Measurements from ENCODE around the gene MIB2. TPM values are rescaled to one million over a fixed set of nuclear protein-coding genes. Genes with fewer than 3 reads are reported as not detected.

Gene MIB2
- total and polyA plus RNA-seq, 4 donors, result 20.4 to 220 (median 61.4) TPM

GRCh38 chr1:1597275-1597930 lies 17.9 kb upstream of the MIB2 start:
- DNase-seq, result no peak
- WGBS, 2 donors, result 11 to 14% methylated on average over 14 to 16 of the region's 16 CpGs
- intact Hi-C loops (cut with DNase I), result no loop called here
- H3K36me3 ChIP-seq (ENCODE audit: control insufficient read depth in 1 of 2, insufficient read depth in 2 of 2, low read length in 1 of 2), result no peaks in the 10 kb centered on the region
- H3K4me3 ChIP-seq (ENCODE audit: low read length in 2 of 2), result no peak overlapping the region
- H3K9me3 ChIP-seq (ENCODE audit: control insufficient read depth, low read length), result no peaks in the 10 kb centered on the region
- ATAC-seq (ENCODE audit: low FRiP score), result no peak
- H3K27ac ChIP-seq (ENCODE audit: low read depth in 1 of 2, low read length in 2 of 2), result no peak overlapping the region
- no peaks in the 10 kb centered on the region for H3K27me3 ChIP-seq (ENCODE audit: control insufficient read depth in 1 of 2, insufficient read depth in 2 of 2, low read length in 1 of 2)
- no peaks in the 10 kb centered on the region for H3K4me1 ChIP-seq (ENCODE audit: control insufficient read depth in 1 of 2, insufficient read depth in 2 of 2, low read length in 2 of 2)

- DNase-seq, result no peak
- Histone ChIP-seq H3K9me3 (ENCODE audit: control insufficient read depth, low read length) (no peaks in the 10 kb centered on the region), H3K4me1 (ENCODE audit: control insufficient read depth in 1 of 2, insufficient read depth in 2 of 2, low read length in 2 of 2) (no peaks in the 10 kb centered on the region), H3K36me3 (ENCODE audit: control insufficient read depth in 1 of 2, insufficient read depth in 2 of 2, low read length in 1 of 2) (no peaks in the 10 kb centered on the region), H3K4me3 (ENCODE audit: low read length in 2 of 2) (no peak overlapping the region), H3K27me3 (ENCODE audit: control insufficient read depth in 1 of 2, insufficient read depth in 2 of 2, low read length in 1 of 2) (no peaks in the 10 kb centered on the region), H3K27ac (ENCODE audit: low read depth in 1 of 2, low read length in 2 of 2) (no peak overlapping the region)
- 85 to 86% methylated on average over 28 of the region's 28 CpGs for WGBS, 2 donors
- intact Hi-C loops (cut with DNase I), result no loop called here
- ATAC-seq (ENCODE audit: low FRiP score), result no peak
Measured at GRCh38 chr1:1598051-1598719, 17.1 kb upstream of the MIB2 start.

DNA sequence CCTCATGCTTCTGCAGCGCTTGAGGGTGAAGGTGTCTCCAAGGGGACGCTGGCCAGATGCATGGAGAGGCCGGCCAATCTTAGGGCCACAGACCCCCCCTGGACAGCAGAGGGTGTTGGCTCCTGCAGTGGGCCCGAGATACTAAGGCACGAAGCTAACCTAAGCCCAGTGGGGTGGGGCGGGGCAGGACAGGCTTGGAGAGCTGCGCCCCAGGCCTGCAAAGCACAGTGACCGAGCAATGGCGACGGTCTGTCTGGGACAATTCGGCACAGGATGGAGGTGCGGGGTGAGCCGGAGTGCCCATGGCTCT lies 16.6 kb upstream of the MIB2 start:
- intact Hi-C loops (cut with DNase I), result no loop called here
- Histone ChIP-seq H3K27me3 (ENCODE audit: control insufficient read depth in 1 of 2, insufficient read depth in 2 of 2, low read length in 1 of 2) (no peaks in the 10 kb centered on the region), H3K36me3 (ENCODE audit: control insufficient read depth in 1 of 2, insufficient read depth in 2 of 2, low read length in 1 of 2) (no peaks in the 10 kb centered on the region), H3K4me1 (ENCODE audit: control insufficient read depth in 1 of 2, insufficient read depth in 2 of 2, low read length in 2 of 2) (no peaks in the 10 kb centered on the region), H3K9me3 (ENCODE audit: control insufficient read depth, low read length) (no peaks in the 10 kb centered on the region), H3K4me3 (ENCODE audit: low read length in 2 of 2) (no peak overlapping the region), H3K27ac (ENCODE audit: low read depth in 1 of 2, low read length in 2 of 2) (no peak overlapping the region)
- ATAC-seq (ENCODE audit: low FRiP score) (no peak), DNase-seq (no peak)
- 67 to 77% methylated on average over 13 of the region's 13 CpGs for WGBS, 2 donors

GRCh38 chr1:1599030-1599934 lies 16.0 kb upstream of the MIB2 start:
- Histone ChIP-seq H3K4me3 (ENCODE audit: low read length in 2 of 2) (peak overlapping the region in 1 of 2 donors; percentile 23), H3K27me3 (ENCODE audit: control insufficient read depth in 1 of 2, insufficient read depth in 2 of 2, low read length in 1 of 2) (no peaks in the 10 kb centered on the region), H3K27ac (ENCODE audit: low read depth in 1 of 2, low read length in 2 of 2) (no peak overlapping the region), H3K36me3 (ENCODE audit: control insufficient read depth in 1 of 2, insufficient read depth in 2 of 2, low read length in 1 of 2) (no peaks in the 10 kb centered on the region), H3K4me1 (ENCODE audit: control insufficient read depth in 1 of 2, insufficient read depth in 2 of 2, low read length in 2 of 2) (no peaks in the 10 kb centered on the region), H3K9me3 (ENCODE audit: control insufficient read depth, low read length) (no peaks in the 10 kb centered on the region)
- WGBS, 2 donors, result 4 to 5% methylated on average over 93 to 111 of the region's 111 CpGs
- ATAC-seq (ENCODE audit: low FRiP score), result no peak
- intact Hi-C loops (cut with DNase I), result no loop called here
- no peak for DNase-seq

DNA sequence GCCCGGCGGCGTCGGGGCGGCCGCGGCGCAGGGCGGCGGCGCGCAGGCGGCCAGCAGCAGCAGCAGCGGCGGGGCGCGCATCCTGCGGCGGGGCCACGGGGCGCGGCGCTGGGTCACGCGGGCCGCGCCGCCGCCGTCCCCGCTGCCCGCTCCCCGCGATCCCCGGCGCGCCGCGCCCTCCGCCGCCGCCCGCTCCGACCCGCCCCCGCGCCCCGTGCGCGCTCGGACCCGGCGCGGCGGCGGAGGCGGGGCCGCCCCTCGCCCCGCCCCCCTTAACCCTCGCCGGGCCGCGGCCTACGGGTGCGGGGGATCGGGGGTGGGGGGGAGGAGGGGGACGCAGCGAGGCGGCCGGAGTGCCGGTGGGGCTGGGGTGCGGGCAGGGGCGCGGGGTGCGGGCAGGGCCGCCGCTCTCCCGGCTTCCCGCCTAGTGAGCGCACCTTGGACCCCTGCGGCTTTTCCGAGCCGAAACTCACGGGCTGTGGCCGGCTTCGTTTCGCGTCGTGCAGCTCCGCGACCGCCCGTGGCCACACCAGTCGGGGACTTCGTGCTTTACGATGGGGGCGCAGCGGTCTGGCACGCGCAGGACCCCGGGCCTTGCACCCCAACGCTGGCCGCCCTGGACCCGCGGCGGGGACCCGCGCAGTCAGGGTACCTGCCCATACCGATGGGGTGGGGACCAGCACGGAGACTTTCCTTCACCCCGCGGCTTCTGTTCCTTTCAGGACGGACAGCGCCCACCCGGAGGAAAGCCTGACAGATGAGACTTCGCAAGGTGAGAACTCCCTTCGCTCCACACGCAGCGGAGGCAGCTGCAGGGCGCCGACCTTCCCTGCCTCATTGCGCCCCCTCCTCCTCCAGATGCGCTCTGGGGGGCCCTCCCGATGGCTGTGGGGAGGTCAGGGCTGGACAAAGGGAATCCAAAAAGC lies 15.1 kb upstream of the MIB2 start, which contains the start of gene FNDC10:
TSS of gene FNDC10 (minus strand) at position 201 of the 926 bp plus-strand sequence. CDS start at position 81, 120 bp downstream.
- peak within 1 kb of the TSS in 1 of 2 donors; percentile 23 for H3K4me3 ChIP-seq (ENCODE audit: low read length in 2 of 2)
- H3K4me1 ChIP-seq (ENCODE audit: control insufficient read depth in 1 of 2, insufficient read depth in 2 of 2, low read length in 2 of 2), result no peaks in the 10 kb centered on the region
- H3K36me3 ChIP-seq (ENCODE audit: control insufficient read depth in 1 of 2, insufficient read depth in 2 of 2, low read length in 1 of 2), result no peaks in the 10 kb centered on the region
- intact Hi-C loops (cut with DNase I), result no loop called here
- no peak within 1 kb of the TSS for H3K27ac ChIP-seq (ENCODE audit: low read depth in 1 of 2, low read length in 2 of 2)
- 1 to 2% methylated on average over 42 to 125 of the region's 125 CpGs for WGBS, 2 donors
- no peak for ATAC-seq (ENCODE audit: low FRiP score)
- DNase-seq, result no peak
- no peaks in the 10 kb centered on the region for H3K9me3 ChIP-seq (ENCODE audit: control insufficient read depth, low read length)
- no peaks in the 10 kb centered on the region for H3K27me3 ChIP-seq (ENCODE audit: control insufficient read depth in 1 of 2, insufficient read depth in 2 of 2, low read length in 1 of 2)

DNA sequence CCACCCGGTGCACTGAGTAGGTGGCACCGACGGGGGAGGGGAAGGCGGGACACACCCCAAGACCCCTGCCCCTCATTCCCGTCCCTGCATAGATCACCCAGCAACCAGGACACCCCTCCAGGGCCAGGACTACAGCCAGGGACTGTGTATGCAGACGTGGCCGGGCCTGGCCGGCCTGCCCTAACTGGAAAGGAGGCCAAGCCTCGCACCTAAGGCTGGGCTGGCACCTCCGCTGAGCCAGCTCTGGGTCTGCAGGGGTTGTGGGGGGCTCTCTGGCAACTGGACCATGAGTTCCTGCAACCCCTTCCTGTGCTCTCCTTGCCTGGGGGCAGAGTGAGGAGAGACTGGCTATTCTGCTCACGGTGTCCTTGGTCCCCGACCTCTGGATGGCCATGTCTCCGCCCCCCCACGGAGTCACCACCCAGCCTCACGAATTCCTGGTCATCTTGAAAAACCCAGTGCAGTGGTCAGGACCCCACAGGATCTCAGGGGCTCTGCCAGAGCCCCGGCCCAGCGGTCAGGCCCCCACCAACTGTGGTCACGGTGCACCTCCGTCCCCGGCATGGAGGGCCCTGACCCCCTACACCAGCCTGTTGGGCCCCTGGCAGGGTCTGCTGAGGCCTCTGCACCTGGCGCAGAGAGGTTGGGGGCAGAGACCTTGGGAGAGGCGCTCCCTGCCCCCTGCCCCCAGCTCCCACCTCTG lies 14.3 kb upstream of the MIB2 start:
- WGBS, 2 donors, result 52 to 64% methylated on average over 22 of the region's 22 CpGs
- Histone ChIP-seq H3K4me1 (ENCODE audit: control insufficient read depth in 1 of 2, insufficient read depth in 2 of 2, low read length in 2 of 2) (no peaks in the 10 kb centered on the region), H3K36me3 (ENCODE audit: control insufficient read depth in 1 of 2, insufficient read depth in 2 of 2, low read length in 1 of 2) (no peaks in the 10 kb centered on the region), H3K4me3 (ENCODE audit: low read length in 2 of 2) (no peak overlapping the region), H3K27ac (ENCODE audit: low read depth in 1 of 2, low read length in 2 of 2) (no peak overlapping the region), H3K9me3 (ENCODE audit: control insufficient read depth, low read length) (no peaks in the 10 kb centered on the region), H3K27me3 (ENCODE audit: control insufficient read depth in 1 of 2, insufficient read depth in 2 of 2, low read length in 1 of 2) (no peaks in the 10 kb centered on the region)
- intact Hi-C loops (cut with DNase I), result no loop called here
- no peak for ATAC-seq (ENCODE audit: low FRiP score)
- no peak for DNase-seq

DNA sequence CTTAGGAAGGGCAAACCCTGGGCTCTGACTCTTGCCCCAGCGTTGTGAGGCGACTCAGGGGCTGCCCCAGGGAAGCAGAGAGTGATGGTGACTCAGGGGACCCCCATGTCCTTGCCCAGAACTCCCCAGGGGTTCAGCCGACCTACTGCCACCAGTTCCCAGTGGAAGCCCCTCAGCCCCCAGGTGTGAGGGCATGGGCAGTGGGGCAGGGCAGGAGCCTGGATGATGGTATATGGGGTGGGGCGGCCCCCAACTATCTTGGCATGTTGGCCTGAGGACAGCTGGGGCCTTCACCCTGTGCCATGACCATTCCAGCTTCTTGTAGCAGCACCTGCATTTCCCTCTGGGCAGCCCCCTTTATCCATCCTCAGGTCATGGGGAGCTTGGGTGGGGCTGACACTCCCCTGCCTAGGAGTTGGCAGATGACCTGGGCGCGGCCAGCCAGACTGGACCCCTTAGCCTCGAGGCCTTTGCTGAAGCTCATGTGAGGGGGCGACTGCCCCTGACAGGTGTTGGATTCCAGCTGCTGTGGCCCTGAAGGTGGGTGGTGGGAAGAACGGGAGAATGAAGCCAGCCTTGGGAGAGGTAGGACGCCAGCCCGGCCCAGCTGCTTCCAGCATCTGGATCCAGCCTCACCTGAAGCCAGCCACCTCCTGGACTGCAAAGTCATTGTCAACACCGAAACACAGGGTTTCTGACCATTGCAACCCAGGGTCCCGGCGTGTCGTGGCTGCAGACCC lies 13.6 kb upstream of the MIB2 start:
- WGBS, 2 donors, result 86 to 88% methylated on average over 15 of the region's 15 CpGs
- no peak for ATAC-seq (ENCODE audit: low FRiP score)

More for the DNA sequence above, 13.6 kb upstream of the MIB2 start:
- Histone ChIP-seq H3K9me3 (ENCODE audit: control insufficient read depth, low read length) (no peaks in the 10 kb centered on the region), H3K36me3 (ENCODE audit: control insufficient read depth in 1 of 2, insufficient read depth in 2 of 2, low read length in 1 of 2) (no peaks in the 10 kb centered on the region), H3K4me3 (ENCODE audit: low read length in 2 of 2) (no peak overlapping the region), H3K4me1 (ENCODE audit: control insufficient read depth in 1 of 2, insufficient read depth in 2 of 2, low read length in 2 of 2) (no peaks in the 10 kb centered on the region), H3K27ac (ENCODE audit: low read depth in 1 of 2, low read length in 2 of 2) (no peak overlapping the region), H3K27me3 (ENCODE audit: control insufficient read depth in 1 of 2, insufficient read depth in 2 of 2, low read length in 1 of 2) (no peaks in the 10 kb centered on the region)
- DNase-seq, result no peak
- intact Hi-C loops (cut with DNase I), result no loop called here

All from aorta (tissue), 5 donors.